ENCODE measurements around the gene RNASEH2B.

DNA sequence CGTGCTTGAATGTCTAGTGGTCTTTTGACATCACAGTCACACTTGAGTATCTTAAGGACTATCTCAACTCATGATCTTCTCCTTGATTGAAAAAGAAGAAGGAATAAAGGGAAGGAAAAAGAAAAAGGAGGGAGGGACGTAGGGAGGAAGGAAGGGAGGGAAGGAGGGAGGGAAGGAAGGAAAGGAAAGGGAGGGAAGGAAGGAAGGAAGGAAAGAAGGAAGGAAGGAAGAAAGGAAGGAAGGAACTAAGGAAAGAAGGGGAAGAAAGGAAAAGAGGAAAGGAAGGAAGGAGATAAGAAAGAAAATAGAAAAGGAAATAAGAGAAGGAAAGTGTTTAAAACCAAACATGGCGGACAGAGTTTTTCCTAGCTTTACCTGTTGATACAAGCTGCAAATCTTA, 64.7 kb downstream of the RNASEH2B start:
- TF ChIP-seq, protein P1, sequence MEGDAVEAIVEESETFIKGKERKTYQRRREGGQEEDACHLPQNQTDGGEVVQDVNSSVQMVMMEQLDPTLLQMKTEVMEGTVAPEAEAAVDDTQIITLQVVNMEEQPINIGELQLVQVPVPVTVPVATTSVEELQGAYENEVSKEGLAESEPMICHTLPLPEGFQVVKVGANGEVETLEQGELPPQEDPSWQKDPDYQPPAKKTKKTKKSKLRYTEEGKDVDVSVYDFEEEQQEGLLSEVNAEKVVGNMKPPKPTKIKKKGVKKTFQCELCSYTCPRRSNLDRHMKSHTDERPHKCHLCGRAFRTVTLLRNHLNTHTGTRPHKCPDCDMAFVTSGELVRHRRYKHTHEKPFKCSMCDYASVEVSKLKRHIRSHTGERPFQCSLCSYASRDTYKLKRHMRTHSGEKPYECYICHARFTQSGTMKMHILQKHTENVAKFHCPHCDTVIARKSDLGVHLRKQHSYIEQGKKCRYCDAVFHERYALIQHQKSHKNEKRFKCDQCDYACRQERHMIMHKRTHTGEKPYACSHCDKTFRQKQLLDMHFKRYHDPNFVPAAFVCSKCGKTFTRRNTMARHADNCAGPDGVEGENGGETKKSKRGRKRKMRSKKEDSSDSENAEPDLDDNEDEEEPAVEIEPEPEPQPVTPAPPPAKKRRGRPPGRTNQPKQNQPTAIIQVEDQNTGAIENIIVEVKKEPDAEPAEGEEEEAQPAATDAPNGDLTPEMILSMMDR (conservative IDR thresholded peaks at IDR 0.05), result no peak
- no peak for TF ChIP-seq ZFX (IDR thresholded peaks at IDR 0.05)
